Ammon's horn (tissue), 1 donor: ENCODE data around the gene HS3ST2.
"Not testable (repeated sequence)": the region's sequence is repeated elsewhere in the genome, so short reads cannot be mapped to it uniquely, and the experiment has no call there.

ENCODE experiments used
- DNase-seq: peaks from one replicate; pipeline ENCODE4 v3.0.0-alpha.2; 2016; ENCODE audit warnings: low spot score

HS3ST2 gene

GRCh38 chr16:22813223-22813947 is 577 bp upstream of the HS3ST2 start:
- DNase-seq, result peak; percentile 18

- DNase-seq, result no peak
These were observed 746 bp downstream of the HS3ST2 start for GRCh38 chr16:22814711-22815105.

- no peak for DNase-seq
These were observed 1.9 kb downstream of the HS3ST2 start for GRCh38 chr16:22815863-22816262.

GRCh38 chr16:22816475-22816874 is 2.5 kb downstream of the HS3ST2 start:
- no peak for DNase-seq

GRCh38 chr16:22818736-22819135 is 4.8 kb downstream of the HS3ST2 start:
- DNase-seq, result not testable (repeated sequence)

- no peak for DNase-seq
These were observed 24.7 kb downstream of the HS3ST2 start for GRCh38 chr16:22838681-22839080.

GRCh38 chr16:22842031-22842430 is 28.1 kb downstream of the HS3ST2 start:
- not testable (repeated sequence) for DNase-seq

GRCh38 chr16:22843122-22843521 is 29.2 kb downstream of the HS3ST2 start:
- no peak for DNase-seq

GRCh38 chr16:22843856-22844255 is 29.9 kb downstream of the HS3ST2 start:
- DNase-seq, result no peak

- DNase-seq, result no peak
These were observed 30.5 kb downstream of the HS3ST2 start for GRCh38 chr16:22844416-22844815.

GRCh38 chr16:22847100-22847499 is 33.1 kb downstream of the HS3ST2 start:
- no peak for DNase-seq

- no peak for DNase-seq
These were observed 33.7 kb downstream of the HS3ST2 start for GRCh38 chr16:22847690-22848089.

- no peak for DNase-seq
These were observed 34.5 kb downstream of the HS3ST2 start for GRCh38 chr16:22848451-22848850.

GRCh38 chr16:22849517-22849916 is 35.6 kb downstream of the HS3ST2 start:
- no peak for DNase-seq

GRCh38 chr16:22855231-22855630 is 41.3 kb downstream of the HS3ST2 start:
- DNase-seq, result no peak

GRCh38 chr16:22857296-22858025 is 43.5 kb downstream of the HS3ST2 start:
- no peak for DNase-seq

GRCh38 chr16:22859925-22860324 is 46.0 kb downstream of the HS3ST2 start:
- DNase-seq, result no peak

- DNase-seq, result no peak
These were observed 47.6 kb downstream of the HS3ST2 start for GRCh38 chr16:22861580-22861979.

GRCh38 chr16:22862046-22862445 is 48.1 kb downstream of the HS3ST2 start:
- DNase-seq, result no peak

- DNase-seq, result no peak
These were observed 50.4 kb downstream of the HS3ST2 start for GRCh38 chr16:22864375-22864774.

- DNase-seq, result no peak
These were observed 54.7 kb downstream of the HS3ST2 start for GRCh38 chr16:22868593-22869224.

- no peak for DNase-seq
These were observed 57.9 kb downstream of the HS3ST2 start for GRCh38 chr16:22871861-22872260.

- DNase-seq, result no peak
These were observed 60.4 kb downstream of the HS3ST2 start for GRCh38 chr16:22874394-22874793.
